CD8-positive, alpha-beta memory T cell (primary cell): Measurements from ENCODE around the gene DCN. TPM values are rescaled to one million over a fixed set of nuclear protein-coding genes. Genes with fewer than 3 reads are reported as not detected.

Experiments used
- CTCF ChIA-PET: fragments of 350-600 bp; sonication (Branson Sonifier 250); formaldehyde crosslinking; loops from one replicate; lab custom pipeline; 2021; ENCODE audit warnings: antibody characterized with exemption; lab: Charles Lee
- POLR2A ChIA-PET: fragments of 350-600 bp; sonication (Branson Sonifier 250); formaldehyde crosslinking; loops from one replicate; lab custom pipeline; 2021; ENCODE audit warnings: antibody characterized with exemption; lab: Charles Lee
- DNase-seq, 5 donors: peaks; one replicate each; pipeline versions ENCODE4 v3.0.0 to v3.0.0-alpha.2; 2020 to 2022; ENCODE audit warnings: mixed read lengths in 1 of 5
- H3K27ac ChIP-seq: one replicate; pipeline ENCODE4 v1.7.0; 2013; ENCODE audit warnings: low read depth, mild to moderate bottlenecking, low read length, moderate library complexity
- H3K27me3 ChIP-seq: 2 replicates; pipeline ENCODE4 v1.7.0; 2013; ENCODE audit warnings: low read length, mild to moderate bottlenecking; ENCODE audit not compliant: insufficient read depth, poor library complexity, severe bottlenecking
- H3K36me3 ChIP-seq: 2 replicates; pipeline ENCODE4 v1.7.0; 2013; ENCODE audit warnings: mild to moderate bottlenecking, low read length, moderate library complexity; ENCODE audit not compliant: insufficient read depth
- H3K4me1 ChIP-seq: 2 replicates; pipeline ENCODE4 v1.7.0; 2013; ENCODE audit warnings: mild to moderate bottlenecking, low read length, moderate library complexity; ENCODE audit not compliant: insufficient read depth
- H3K4me3 ChIP-seq: 2 replicates; pipeline ENCODE4 v1.7.0; 2013; ENCODE audit warnings: mild to moderate bottlenecking, low read length
- H3K9me3 ChIP-seq: 2 replicates; pipeline ENCODE4 v1.7.0; 2013; ENCODE audit warnings: mild to moderate bottlenecking, low read length
- H3K27ac Mint-ChIP-seq, 8 donors: one replicate each; pipeline ENCODE4 v1.8.0; 2020 to 2021; ENCODE audit warnings: mixed read lengths in 8 of 8, mild to moderate bottlenecking in 6 of 8, inconsistent platforms in 3 of 8, moderate library complexity in 3 of 8
- H3K27me3 Mint-ChIP-seq, 2 donors: one replicate each; pipeline ENCODE4 v1.8.0; 2020 to 2021; ENCODE audit warnings: mixed read lengths in 2 of 2, mild to moderate bottlenecking in 1 of 2, moderate library complexity in 1 of 2
- H3K36me3 Mint-ChIP-seq, 3 donors: one replicate each; pipeline ENCODE4 v1.8.0; 2020 to 2021; ENCODE audit warnings: mixed read lengths in 3 of 3, inconsistent platforms in 1 of 3, mild to moderate bottlenecking in 1 of 3
- H3K4me1 Mint-ChIP-seq, 3 donors: one replicate each; pipeline ENCODE4 v1.8.0; 2020 to 2021; ENCODE audit warnings: mixed read lengths in 3 of 3, inconsistent platforms in 1 of 3, mild to moderate bottlenecking in 1 of 3
- H3K4me3 Mint-ChIP-seq, 7 donors: one replicate each; pipeline ENCODE4 v1.8.0; 2020 to 2021; ENCODE audit warnings: mixed read lengths in 7 of 7, mild to moderate bottlenecking in 6 of 7, moderate library complexity in 4 of 7, inconsistent platforms in 2 of 7
- H3K9me3 Mint-ChIP-seq, 5 donors: one replicate each; pipeline ENCODE4 v1.8.0; 2020 to 2022; ENCODE audit warnings: mixed read lengths in 5 of 5, mild to moderate bottlenecking in 3 of 5, moderate library complexity in 2 of 5, inconsistent platforms in 1 of 5
- polyA plus RNA-seq: library from polyadenylated mRNA; unstranded; fragments of 300-500 nt; fragmentation: Illumina TruSeq; gene quantifications from one replicate; pipeline ENCODE4 v1.2.3, GENCODE V29; 2021
- total RNA-seq, 2 experiments: library from RNA; stranded (reverse); gene quantifications; one replicate each; pipeline ENCODE4 v1.2.3, GENCODE V29; 2021

DCN gene
- total and polyA plus RNA-seq, 3 experiments from 2014 or later, result not detected

GRCh38 chr12:91127751-91128150, 54.9 kb downstream of the DCN start:
- Mint-ChIP-seq H3K4me1 (no peaks in the 10 kb centered on the region), H3K27me3 (no peaks in the 10 kb centered on the region), H3K36me3 (no peaks in the 10 kb centered on the region), H3K27ac (no peak overlapping the region), H3K9me3 (peaks cover 0 to 4% (median 0%) of the 10 kb centered on the region in 5 donors), H3K4me3 (no peak overlapping the region)
- CTCF ChIA-PET, result no interaction called here
- Histone ChIP-seq H3K27ac (no peak overlapping the region), H3K9me3 (no peaks in the 10 kb centered on the region), H3K4me3 (no peak overlapping the region), H3K36me3 (no peaks in the 10 kb centered on the region), H3K4me1 (no peaks in the 10 kb centered on the region), H3K27me3 (no peaks in the 10 kb centered on the region)
- POLR2A ChIA-PET, result no interaction called here
- DNase-seq, result no peak

GRCh38 chr12:91127306-91127705, 55.3 kb downstream of the DCN start:
- Mint-ChIP-seq H3K27me3 (no peaks in the 10 kb centered on the region), H3K4me1 (no peaks in the 10 kb centered on the region), H3K9me3 (peaks cover 0 to 4% (median 0%) of the 10 kb centered on the region in 5 donors), H3K4me3 (no peak overlapping the region), H3K27ac (no peak overlapping the region), H3K36me3 (no peaks in the 10 kb centered on the region)
- Histone ChIP-seq H3K4me1 (no peaks in the 10 kb centered on the region), H3K27ac (no peak overlapping the region), H3K36me3 (no peaks in the 10 kb centered on the region), H3K9me3 (no peaks in the 10 kb centered on the region), H3K27me3 (no peaks in the 10 kb centered on the region), H3K4me3 (no peak overlapping the region)
- DNase-seq, result no peak
- CTCF ChIA-PET, result no interaction called here
- POLR2A ChIA-PET, result no interaction called here

DNA sequence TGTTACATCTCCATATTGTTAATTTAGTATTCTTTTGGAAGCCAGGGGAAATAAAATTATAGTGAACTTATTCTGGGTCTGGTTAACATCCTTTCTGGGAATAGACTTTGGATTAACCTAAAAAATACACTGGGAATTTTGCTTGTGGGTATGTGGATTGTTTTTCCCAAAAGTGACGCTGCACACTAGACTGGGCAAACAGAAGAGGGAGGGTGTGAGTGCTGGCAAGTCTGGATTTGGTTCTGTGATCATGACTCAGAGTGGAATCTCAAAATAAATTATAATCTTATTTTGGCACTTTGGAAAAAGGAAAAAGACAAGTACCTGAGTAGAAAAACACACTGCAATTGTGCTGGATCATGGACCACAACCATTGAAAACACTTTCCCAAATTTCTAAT, 56.1 kb downstream of the DCN start:
- H3K4me3 ChIP-seq, result no peak overlapping the region
- H3K27me3 ChIP-seq, result no peaks in the 10 kb centered on the region
- POLR2A ChIA-PET, result no interaction called here
- no peak overlapping the region for H3K4me3 Mint-ChIP-seq
- no peak for DNase-seq
- no peaks in the 10 kb centered on the region for H3K36me3 Mint-ChIP-seq
- CTCF ChIA-PET, result no interaction called here
- H3K27ac Mint-ChIP-seq, result no peak overlapping the region
- H3K9me3 ChIP-seq, result no peaks in the 10 kb centered on the region
- H3K4me1 ChIP-seq, result no peaks in the 10 kb centered on the region
- no peak overlapping the region for H3K27ac ChIP-seq
- no peaks in the 10 kb centered on the region for H3K36me3 ChIP-seq
- peaks cover 0 to 4% (median 0%) of the 10 kb centered on the region in 5 donors for H3K9me3 Mint-ChIP-seq
- no peaks in the 10 kb centered on the region for H3K27me3 Mint-ChIP-seq
- no peaks in the 10 kb centered on the region for H3K4me1 Mint-ChIP-seq

DNA sequence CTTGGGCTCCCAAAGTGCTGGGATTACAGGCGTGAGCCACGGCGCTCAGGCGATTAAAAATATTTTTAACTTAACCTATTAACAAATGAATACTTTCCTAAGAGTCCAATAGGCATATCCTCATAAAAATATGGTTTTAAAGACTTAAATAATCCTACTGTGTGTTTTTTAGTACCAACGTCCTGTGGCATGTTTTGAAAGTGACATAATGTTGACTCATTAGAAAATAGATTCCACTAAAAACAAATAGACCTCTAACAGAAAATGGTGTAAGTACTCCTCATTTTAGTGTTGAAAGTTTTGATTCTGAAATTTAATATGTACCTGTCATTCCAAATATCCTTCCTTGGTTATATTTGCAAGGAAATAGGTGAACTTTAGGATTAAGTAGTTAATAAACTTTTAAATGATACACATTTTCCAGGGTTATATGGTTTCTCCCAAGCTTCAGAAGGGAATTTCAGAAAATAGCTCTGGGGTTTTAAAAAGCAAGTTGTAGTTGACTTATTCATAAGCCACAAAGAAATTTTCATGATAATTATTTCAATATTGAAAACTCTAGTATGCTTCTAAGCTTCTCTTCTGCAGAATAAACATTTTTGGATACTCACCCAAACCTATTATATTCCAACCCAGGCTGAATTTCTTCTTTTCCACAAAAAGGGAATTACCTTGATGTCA, 59.2 kb downstream of the DCN start:
- Mint-ChIP-seq H3K27me3 (no peaks in the 10 kb centered on the region), H3K4me1 (no peaks in the 10 kb centered on the region), H3K27ac (no peak overlapping the region), H3K4me3 (no peak overlapping the region), H3K9me3 (peaks cover 0 to 2% (median 0%) of the 10 kb centered on the region in 5 donors), H3K36me3 (no peaks in the 10 kb centered on the region)
- no peaks in the 10 kb centered on the region for H3K27me3 ChIP-seq
- no peak overlapping the region for H3K4me3 ChIP-seq
- no peak for DNase-seq
- H3K9me3 ChIP-seq, result no peaks in the 10 kb centered on the region
- ChIA-PET CTCF (no interaction called here), POLR2A (no interaction called here)
- no peaks in the 10 kb centered on the region for H3K36me3 ChIP-seq
- no peak overlapping the region for H3K27ac ChIP-seq
- H3K4me1 ChIP-seq, result no peaks in the 10 kb centered on the region

GRCh38 chr12:91120781-91121180, 61.8 kb downstream of the DCN start:
- H3K9me3 Mint-ChIP-seq, result peaks cover 0 to 2% (median 0%) of the 10 kb centered on the region in 5 donors
- Histone ChIP-seq H3K4me1 (no peaks in the 10 kb centered on the region), H3K4me3 (no peak overlapping the region), H3K36me3 (no peaks in the 10 kb centered on the region), H3K9me3 (no peaks in the 10 kb centered on the region), H3K27ac (no peak overlapping the region), H3K27me3 (no peaks in the 10 kb centered on the region)
- no peaks in the 10 kb centered on the region for H3K4me1 Mint-ChIP-seq
- no peaks in the 10 kb centered on the region for H3K36me3 Mint-ChIP-seq
- ChIA-PET POLR2A (no interaction called here), CTCF (no interaction called here)
- H3K4me3 Mint-ChIP-seq, result no peak overlapping the region
- no peak overlapping the region for H3K27ac Mint-ChIP-seq
- DNase-seq, result no peak
- no peaks in the 10 kb centered on the region for H3K27me3 Mint-ChIP-seq

DNA sequence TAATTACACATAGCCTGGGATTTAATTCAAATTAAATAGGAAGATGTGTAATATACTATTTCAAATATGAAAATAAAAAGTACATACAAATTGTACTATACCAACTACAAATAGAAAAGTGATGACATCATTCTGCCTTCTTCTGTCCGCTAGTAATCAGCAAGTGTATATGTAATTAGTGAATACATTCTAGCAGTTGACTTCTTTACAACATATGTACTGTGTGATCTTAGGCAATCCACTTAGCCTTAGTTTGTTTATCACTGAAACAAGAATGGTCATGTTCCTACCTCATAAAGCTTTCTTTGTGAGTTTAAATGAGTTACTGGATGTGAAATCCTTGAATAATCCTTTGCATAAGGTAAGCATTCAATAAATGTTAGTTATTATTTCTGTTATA, 63.5 kb downstream of the DCN start:
- no peaks in the 10 kb centered on the region for H3K4me1 ChIP-seq
- H3K36me3 ChIP-seq, result no peaks in the 10 kb centered on the region
- H3K27me3 ChIP-seq, result no peaks in the 10 kb centered on the region
- Mint-ChIP-seq H3K36me3 (no peaks in the 10 kb centered on the region), H3K4me3 (no peak overlapping the region), H3K4me1 (no peaks in the 10 kb centered on the region), H3K27ac (no peak overlapping the region), H3K9me3 (peaks cover 0 to 2% (median 0%) of the 10 kb centered on the region in 5 donors), H3K27me3 (no peaks in the 10 kb centered on the region)
- no peaks in the 10 kb centered on the region for H3K9me3 ChIP-seq
- DNase-seq, result no peak
- no peak overlapping the region for H3K4me3 ChIP-seq
- no peak overlapping the region for H3K27ac ChIP-seq
- CTCF ChIA-PET, result interaction anchor here (1.0 kb wide), 1 partner anchor 11 kb away, joined by 3 read pairs; no protein-coding TSS in a partner anchor
- POLR2A ChIA-PET, result no interaction called here

- Histone ChIP-seq H3K27me3 (no peaks in the 10 kb centered on the region), H3K9me3 (no peaks in the 10 kb centered on the region), H3K36me3 (no peaks in the 10 kb centered on the region), H3K27ac (no peak overlapping the region), H3K4me3 (no peak overlapping the region), H3K4me1 (no peaks in the 10 kb centered on the region)
- DNase-seq, result no peak
- ChIA-PET CTCF (no interaction called here), POLR2A (no interaction called here)
- Mint-ChIP-seq H3K4me3 (no peak overlapping the region), H3K27ac (no peak overlapping the region), H3K36me3 (no peaks in the 10 kb centered on the region), H3K4me1 (no peaks in the 10 kb centered on the region), H3K27me3 (peaks cover 0 to 2% of the 10 kb centered on the region in 2 donors), H3K9me3 (no peaks in the 10 kb centered on the region)
Measured at GRCh38 chr12:91113621-91114020, 69.0 kb downstream of the DCN start.

GRCh38 chr12:91111366-91112325, 71.0 kb downstream of the DCN start, which contains the start of gene LUM:
TSS of gene LUM (minus strand) at chr12:91111494. CDS start at chr12:91108979, 2,515 bp downstream.
- H3K9me3 ChIP-seq, result no peaks in the 10 kb centered on the region
- no peak within 1 kb of the TSS for H3K4me3 ChIP-seq
- H3K36me3 ChIP-seq, result no peaks in the 10 kb centered on the region
- ChIA-PET CTCF (no interaction called here), POLR2A (no interaction called here)
- H3K27me3 ChIP-seq, result no peaks in the 10 kb centered on the region
- no peaks in the 10 kb centered on the region for H3K9me3 Mint-ChIP-seq
- H3K27ac ChIP-seq, result no peak within 1 kb of the TSS
- peaks cover 0 to 2% of the 10 kb centered on the region in 2 donors for H3K27me3 Mint-ChIP-seq
- no peak within 1 kb of the TSS for H3K27ac Mint-ChIP-seq
- no peaks in the 10 kb centered on the region for H3K4me1 Mint-ChIP-seq
- H3K36me3 Mint-ChIP-seq, result no peaks in the 10 kb centered on the region
- H3K4me3 Mint-ChIP-seq, result no peak within 1 kb of the TSS
- no peaks in the 10 kb centered on the region for H3K4me1 ChIP-seq
- DNase-seq, result no peak
